RWPE2 (cell line): Measurements from ENCODE around the gene SLC16A10.

Source experiments
- ATAC-seq: fragments of 200-7000 bp; cut with Tn5 transposase; 3 replicates; pipeline ENCODE4 v1.9.1; 2021; ENCODE audit warnings: low read depth
- DNase-seq: peaks from one replicate; pipeline ENCODE4 v3.0.0-alpha.2; 2020; ENCODE audit warnings: low spot score
- H3K27ac ChIP-seq: fragments of 450-650 bp; 2 replicates; pipeline ENCODE4 v1.5.1; 2017; ENCODE audit warnings: mild to moderate bottlenecking; ENCODE audit not compliant: poor library complexity, severe bottlenecking
- H3K27me3 ChIP-seq: fragments of 250-450 bp; sonication (Bioruptor Pico); 2 replicates; pipeline ENCODE4 v1.5.1; 2021; ENCODE audit warnings: mild to moderate bottlenecking, moderate library complexity; ENCODE audit not compliant: insufficient read depth, poor library complexity, severe bottlenecking
- H3K36me3 ChIP-seq: fragments of 250-450 bp; sonication (Bioruptor Pico); 2 replicates; pipeline ENCODE4 v1.5.1; 2020; ENCODE audit warnings: low read depth, mild to moderate bottlenecking, moderate library complexity
- H3K4me1 ChIP-seq: fragments of 250-450 bp; sonication (Bioruptor Pico); 2 replicates; pipeline ENCODE4 v1.5.1; 2021; ENCODE audit warnings: mild to moderate bottlenecking, moderate library complexity; ENCODE audit not compliant: insufficient read depth, poor library complexity, severe bottlenecking
- H3K4me3 ChIP-seq: fragments of 250-450 bp; sonication (Bioruptor Pico); 2 replicates; pipeline ENCODE4 v1.5.1; 2021; ENCODE audit warnings: mild to moderate bottlenecking, moderate library complexity; ENCODE audit not compliant: severe bottlenecking
- H3K9me3 ChIP-seq: fragments of 250-450 bp; sonication (Bioruptor Pico); 2 replicates; pipeline ENCODE4 v1.5.1; 2021; ENCODE audit warnings: mild to moderate bottlenecking, moderate library complexity; ENCODE audit not compliant: severe bottlenecking
- CTCF ChIP-seq: fragments of 450-650 bp; IDR thresholded peaks from one replicate; pipeline ENCODE4 v1.5.1; 2017; ENCODE audit warnings: mild to moderate bottlenecking, moderate library complexity; ENCODE audit not compliant: poor library complexity, severe bottlenecking

Gene SLC16A10

GRCh38 chr6:111175109-111175508 lies 87.8 kb downstream of the SLC16A10 start:
- DNase-seq (no peak), ATAC-seq (no peak)
- no peak for TF ChIP-seq CTCF
- H3K4me3 ChIP-seq, result no peak overlapping the region
- no peaks in the 10 kb centered on the region for H3K27me3 ChIP-seq
- H3K9me3 ChIP-seq, result no peaks in the 10 kb centered on the region
- no peak overlapping the region for H3K27ac ChIP-seq
- no peaks in the 10 kb centered on the region for H3K4me1 ChIP-seq
- no peaks in the 10 kb centered on the region for H3K36me3 ChIP-seq

GRCh38 chr6:111176038-111176759 lies 88.9 kb downstream of the SLC16A10 start:
- Histone ChIP-seq H3K4me1 (no peaks in the 10 kb centered on the region), H3K4me3 (no peak overlapping the region), H3K36me3 (no peaks in the 10 kb centered on the region), H3K27me3 (no peaks in the 10 kb centered on the region), H3K27ac (no peak overlapping the region), H3K9me3 (no peaks in the 10 kb centered on the region)
- TF ChIP-seq CTCF, result no peak
- ATAC-seq (no peak), DNase-seq (no peak)

GRCh38 chr6:111176760-111177099 lies 89.4 kb downstream of the SLC16A10 start:
- no peak for TF ChIP-seq CTCF
- Histone ChIP-seq H3K9me3 (no peaks in the 10 kb centered on the region), H3K4me3 (no peak overlapping the region), H3K36me3 (no peaks in the 10 kb centered on the region), H3K27me3 (no peaks in the 10 kb centered on the region), H3K4me1 (no peaks in the 10 kb centered on the region), H3K27ac (no peak overlapping the region)
- ATAC-seq (no peak), DNase-seq (no peak)

- DNase-seq, result no peak
- H3K9me3 ChIP-seq, result no peaks in the 10 kb centered on the region
- H3K27ac ChIP-seq, result no peak overlapping the region
- ATAC-seq, result no peak
- H3K36me3 ChIP-seq, result no peaks in the 10 kb centered on the region
- no peak for TF ChIP-seq CTCF
- H3K4me3 ChIP-seq, result no peak overlapping the region
- no peaks in the 10 kb centered on the region for H3K27me3 ChIP-seq
- H3K4me1 ChIP-seq, result no peaks in the 10 kb centered on the region
Measured at GRCh38 chr6:111177131-111177530, 89.8 kb downstream of the SLC16A10 start.

- H3K27me3 ChIP-seq, result no peaks in the 10 kb centered on the region
- no peak overlapping the region for H3K4me3 ChIP-seq
- no peak overlapping the region for H3K27ac ChIP-seq
- H3K4me1 ChIP-seq, result no peaks in the 10 kb centered on the region
- no peaks in the 10 kb centered on the region for H3K9me3 ChIP-seq
- no peak for ATAC-seq
- no peak for DNase-seq
- TF ChIP-seq CTCF, result no peak
- no peaks in the 10 kb centered on the region for H3K36me3 ChIP-seq
Measured at GRCh38 chr6:111183702-111184517, 96.6 kb downstream of the SLC16A10 start.
